Measurements from ENCODE around the gene ABCF1.

The ABCF1 gene

DNA sequence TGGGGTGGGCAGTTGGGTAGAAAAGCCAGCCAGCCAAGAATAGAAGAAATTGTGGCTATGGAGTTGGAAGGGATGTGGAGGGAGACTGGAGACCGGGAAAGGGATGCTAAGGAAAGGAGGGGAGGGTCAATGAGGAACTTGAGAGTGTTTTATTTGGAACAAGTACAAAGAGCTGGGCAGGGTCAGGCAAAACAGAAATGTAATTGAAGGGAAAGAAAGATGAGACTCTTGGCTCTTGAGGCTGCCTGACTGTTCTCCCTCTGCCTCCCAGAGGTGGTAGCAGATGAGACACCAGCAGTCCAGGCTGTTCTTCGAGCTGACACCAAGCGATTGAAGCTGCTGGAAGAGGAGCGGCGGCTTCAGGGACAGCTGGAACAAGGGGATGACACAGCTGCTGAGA is 12.7 kb downstream of the ABCF1 start:
- Histone ChIP-seq H3K9me3 (ENCODE audit: insufficient read depth, low read length, severe bottlenecking) (no peaks in the 10 kb centered on the region), H3K79me2 (ENCODE audit: insufficient read depth, low read length) (no peaks in the 10 kb centered on the region), H3K4me3 (ENCODE audit: low read depth in 1 of 2, low read length in 2 of 2) (no peak overlapping the region), H3K36me3 (ENCODE audit: insufficient read depth, low read length) (peaks cover 95% of the 10 kb centered on the region), H3K27ac (ENCODE audit: low read length) (no peak overlapping the region), H3K9ac (ENCODE audit: low read depth, low read length) (no peak overlapping the region), H3K27me3 (ENCODE audit: insufficient read depth, low read length, poor library complexity) (no peaks in the 10 kb centered on the region), H4K20me1 (ENCODE audit: insufficient read depth, low read length) (peaks cover 7% of the 10 kb centered on the region; the same call in 1 of the 2 replicates), H2AFZ (ENCODE audit: low read depth, low read length) (no peak overlapping the region), H3K4me1 (ENCODE audit: insufficient read depth, low read length) (no peaks in the 10 kb centered on the region), H3K4me2 (ENCODE audit: insufficient read depth, low read length) (no peak overlapping the region)
- ATAC-seq (ENCODE audit: insufficient read depth, low read depth) (no peak), DNase-seq (no peak)
- TF ChIP-seq, protein P1, sequence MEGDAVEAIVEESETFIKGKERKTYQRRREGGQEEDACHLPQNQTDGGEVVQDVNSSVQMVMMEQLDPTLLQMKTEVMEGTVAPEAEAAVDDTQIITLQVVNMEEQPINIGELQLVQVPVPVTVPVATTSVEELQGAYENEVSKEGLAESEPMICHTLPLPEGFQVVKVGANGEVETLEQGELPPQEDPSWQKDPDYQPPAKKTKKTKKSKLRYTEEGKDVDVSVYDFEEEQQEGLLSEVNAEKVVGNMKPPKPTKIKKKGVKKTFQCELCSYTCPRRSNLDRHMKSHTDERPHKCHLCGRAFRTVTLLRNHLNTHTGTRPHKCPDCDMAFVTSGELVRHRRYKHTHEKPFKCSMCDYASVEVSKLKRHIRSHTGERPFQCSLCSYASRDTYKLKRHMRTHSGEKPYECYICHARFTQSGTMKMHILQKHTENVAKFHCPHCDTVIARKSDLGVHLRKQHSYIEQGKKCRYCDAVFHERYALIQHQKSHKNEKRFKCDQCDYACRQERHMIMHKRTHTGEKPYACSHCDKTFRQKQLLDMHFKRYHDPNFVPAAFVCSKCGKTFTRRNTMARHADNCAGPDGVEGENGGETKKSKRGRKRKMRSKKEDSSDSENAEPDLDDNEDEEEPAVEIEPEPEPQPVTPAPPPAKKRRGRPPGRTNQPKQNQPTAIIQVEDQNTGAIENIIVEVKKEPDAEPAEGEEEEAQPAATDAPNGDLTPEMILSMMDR (IDR thresholded peaks at IDR 0.05; ENCODE audit: borderline replicate concordance, extremely low read depth, low read length, poor library complexity, severe bottlenecking): no peak
- TF ChIP-seq EZH2 (IDR thresholded peaks at IDR 0.05; ENCODE audit: borderline replicate concordance, low read depth, low read length, severe bottlenecking): no peak

- H3K36me3 ChIP-seq (ENCODE audit: insufficient read depth, low read length): peaks cover 98% of the 10 kb centered on the region
- H3K4me1 ChIP-seq (ENCODE audit: insufficient read depth, low read length): no peaks in the 10 kb centered on the region
- no peak for ATAC-seq (ENCODE audit: insufficient read depth, low read depth)
- H3K4me2 ChIP-seq (ENCODE audit: insufficient read depth, low read length): no peak overlapping the region
- peaks cover 29% of the 10 kb centered on the region for H3K79me2 ChIP-seq (ENCODE audit: insufficient read depth, low read length)
- H3K9me3 ChIP-seq (ENCODE audit: insufficient read depth, low read length, severe bottlenecking): no peaks in the 10 kb centered on the region
- TF ChIP-seq EZH2 (IDR thresholded peaks at IDR 0.05; ENCODE audit: borderline replicate concordance, low read depth, low read length, severe bottlenecking): no peak
- TF ChIP-seq, protein P1 (IDR thresholded peaks at IDR 0.05; ENCODE audit: borderline replicate concordance, extremely low read depth, low read length, poor library complexity, severe bottlenecking): no peak
- H2AFZ ChIP-seq (ENCODE audit: low read depth, low read length): no peak overlapping the region
- H3K27ac ChIP-seq (ENCODE audit: low read length): no peak overlapping the region
- no peaks in the 10 kb centered on the region for H3K27me3 ChIP-seq (ENCODE audit: insufficient read depth, low read length, poor library complexity)
- no peak overlapping the region for H3K9ac ChIP-seq (ENCODE audit: low read depth, low read length)
- DNase-seq: no peak
- peaks cover 20% of the 10 kb centered on the region for H4K20me1 ChIP-seq (ENCODE audit: insufficient read depth, low read length)
- no peak overlapping the region for H3K4me3 ChIP-seq (ENCODE audit: low read depth in 1 of 2, low read length in 2 of 2)
These were observed 18.6 kb downstream of the ABCF1 start for GRCh38 chr6:30589754-30590358.

- no peak for ATAC-seq (ENCODE audit: insufficient read depth, low read depth)
- peaks cover 20% of the 10 kb centered on the region for H4K20me1 ChIP-seq (ENCODE audit: insufficient read depth, low read length)
These were observed 19.3 kb downstream of the ABCF1 start for GRCh38 chr6:30590509-30590908.

More at GRCh38 chr6:30590509-30590908, 19.3 kb downstream of the ABCF1 start:
- TF ChIP-seq, protein P1 (IDR thresholded peaks at IDR 0.05; ENCODE audit: borderline replicate concordance, extremely low read depth, low read length, poor library complexity, severe bottlenecking): no peak
- TF ChIP-seq EZH2 (IDR thresholded peaks at IDR 0.05; ENCODE audit: borderline replicate concordance, low read depth, low read length, severe bottlenecking): no peak
- Histone ChIP-seq H3K9me3 (ENCODE audit: insufficient read depth, low read length, severe bottlenecking) (no peaks in the 10 kb centered on the region), H2AFZ (ENCODE audit: low read depth, low read length) (no peak overlapping the region), H3K79me2 (ENCODE audit: insufficient read depth, low read length) (peaks cover 29% of the 10 kb centered on the region), H3K27ac (ENCODE audit: low read length) (no peak overlapping the region), H3K4me2 (ENCODE audit: insufficient read depth, low read length) (no peak overlapping the region), H3K36me3 (ENCODE audit: insufficient read depth, low read length) (peaks cover 96% of the 10 kb centered on the region), H3K4me3 (ENCODE audit: low read depth in 1 of 2, low read length in 2 of 2) (no peak overlapping the region), H3K4me1 (ENCODE audit: insufficient read depth, low read length) (no peaks in the 10 kb centered on the region), H3K27me3 (ENCODE audit: insufficient read depth, low read length, poor library complexity) (no peaks in the 10 kb centered on the region), H3K9ac (ENCODE audit: low read depth, low read length) (no peak overlapping the region)
- DNase-seq: no peak

Data from DND-41 (cell line).